Psoas muscle (tissue), 8 donors: ENCODE data around the gene LSM14A. TPM values are rescaled to one million over a fixed set of nuclear protein-coding genes. Genes with fewer than 3 reads are reported as not detected.
"Not testable (repeated sequence)": the region's sequence is repeated elsewhere in the genome, so short reads cannot be mapped to it uniquely, and the experiment has no call there.

Experiments
- ATAC-seq, 4 donors: fragments of 200-7000 bp; cut with Tn5 transposase; one replicate each; pipeline ENCODE4 v1.9.1; 2020; ENCODE audit warnings: moderate library complexity in 3 of 4, mild to moderate bottlenecking in 2 of 4
- DNase-seq, 2 donors: peaks; one replicate each; pipeline ENCODE4 v3.0.0-alpha.2; 2020
- H3K27ac ChIP-seq: fragments of 200-600 bp; one replicate; pipeline ENCODE4 v1.8.0; 2022
- H3K27me3 ChIP-seq, 3 donors: fragments of 200-600 bp in 1 of 3; one replicate each; pipeline versions ENCODE4 v1.6.1 to v1.8.0; 2013 to 2022; ENCODE audit warnings: low read length in 2 of 3, mild to moderate bottlenecking in 2 of 3, moderate library complexity in 1 of 3; ENCODE audit not compliant: insufficient read depth in 3 of 3
- H3K36me3 ChIP-seq, 2 donors: fragments of 200-600 bp in 1 of 2; one replicate each; pipeline versions ENCODE4 v1.6.1 to v1.8.0; 2013 to 2022; ENCODE audit warnings: low read depth in 1 of 2, mild to moderate bottlenecking in 1 of 2, moderate library complexity in 1 of 2; ENCODE audit not compliant: insufficient read depth in 1 of 2
- H3K4me1 ChIP-seq: fragments of 200-600 bp; one replicate; pipeline ENCODE4 v1.8.0; 2022
- H3K4me3 ChIP-seq: fragments of 200-600 bp; one replicate; pipeline ENCODE4 v1.8.0; 2022; ENCODE audit warnings: mild to moderate bottlenecking
- H3K9me3 ChIP-seq: fragments of 200-600 bp; one replicate; pipeline ENCODE4 v1.8.0; 2022
- CTCF ChIP-seq: fragments of 200-600 bp; IDR thresholded peaks from one replicate; pipeline ENCODE4 v1.8.0; 2022; ENCODE audit warnings: antibody characterized with exemption
- WGBS, 3 donors: extraction: QIAGEN DNeasy Blood & Tissue Kit; methylation state at CpG; one replicate each; pipeline versions ENCODE4 v1.1.6 to v1.1.7; 2013; 5-methylcytosine and 5-hydroxymethylcytosine counted together
- intact Hi-C, 2 donors: fragments of 100-400 bp; cut with DNase I; formaldehyde crosslinking; loops; one replicate each; pipeline versions ENCODE4 v1.11.0 to v1.14.2; 2022
- polyA plus RNA-seq, 3 donors: library from polyadenylated mRNA; stranded (reverse); fragments of 200-250 nt; gene quantifications; one replicate each; pipeline ENCODE4 v1.2.3, GENCODE V29; 2013
- total RNA-seq, 4 donors: library from RNA; stranded (reverse); fragmentation: NEBNext Ultra II Directional in 2 of 4; extraction: Animal tissue kit (Norgen Biotek cat#: 25700) in 2 of 4; gene quantifications; one replicate each; pipeline versions ENCODE4 v1.2.1 to v1.2.4, GENCODE V29; 2021 to 2023
- donor health status: healthy with polysubstance abuse.
- donor health status: DM: no; HTN: no; CAD: no; lungs with moderate emphysema.
- donor health status: Bipolar disorder and iron deficiency.
- donor health status: healthy.
- donor health status: DM: yes; HTN: yes; CAD: no.
- donor health status: DM: no; HTN: no; CAD: no.
- donor health status: DM: no; HTN: no; CAD: no.
- donor health status: DM: yes; HTN: yes; CAD: no.

Gene LSM14A
- total and polyA plus RNA-seq, 7 donors, result 65.0 to 155 (median 87.5) TPM

DNA sequence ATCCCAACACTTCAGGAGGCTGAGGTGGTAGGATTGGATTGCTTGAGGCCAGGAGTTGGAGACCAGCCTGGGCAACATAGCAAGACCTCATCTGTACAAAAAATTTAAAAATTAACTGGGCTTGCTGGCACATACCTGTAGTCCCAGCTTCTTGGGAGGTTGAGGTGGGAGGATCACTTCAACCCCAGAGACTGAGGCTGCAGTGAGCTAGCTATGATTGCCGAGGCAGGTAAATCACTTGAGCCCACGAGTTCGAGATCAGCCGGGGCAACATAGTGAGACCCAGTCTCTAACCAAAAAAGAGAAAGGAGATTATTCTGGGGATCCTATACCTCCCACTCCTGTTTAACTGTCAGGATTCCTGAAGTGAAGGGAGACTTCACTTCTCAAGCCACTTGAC lies 65.6 kb downstream of the LSM14A start:
- TF ChIP-seq CTCF, result no peak
- DNase-seq (no peak), ATAC-seq (no peak)
- Histone ChIP-seq H3K4me3 (no peak overlapping the region), H3K9me3 (no peaks in the 10 kb centered on the region), H3K27me3 (no peaks in the 10 kb centered on the region), H3K27ac (no peak overlapping the region), H3K36me3 (no peaks in the 10 kb centered on the region), H3K4me1 (peaks cover under 1% of the 10 kb centered on the region)
- 95 to 100% (median 97%) methylated on average over 4 of the region's 4 CpGs for WGBS, 3 donors
- intact Hi-C loops, result no loop called here

GRCh38 chr19:34241513-34242337 lies 69.4 kb downstream of the LSM14A start:
- 66 to 74% (median 67%) methylated on average over 13 of the region's 13 CpGs for WGBS, 3 donors
- peak in 1 of 2 donors; percentile 57 for DNase-seq

DNA sequence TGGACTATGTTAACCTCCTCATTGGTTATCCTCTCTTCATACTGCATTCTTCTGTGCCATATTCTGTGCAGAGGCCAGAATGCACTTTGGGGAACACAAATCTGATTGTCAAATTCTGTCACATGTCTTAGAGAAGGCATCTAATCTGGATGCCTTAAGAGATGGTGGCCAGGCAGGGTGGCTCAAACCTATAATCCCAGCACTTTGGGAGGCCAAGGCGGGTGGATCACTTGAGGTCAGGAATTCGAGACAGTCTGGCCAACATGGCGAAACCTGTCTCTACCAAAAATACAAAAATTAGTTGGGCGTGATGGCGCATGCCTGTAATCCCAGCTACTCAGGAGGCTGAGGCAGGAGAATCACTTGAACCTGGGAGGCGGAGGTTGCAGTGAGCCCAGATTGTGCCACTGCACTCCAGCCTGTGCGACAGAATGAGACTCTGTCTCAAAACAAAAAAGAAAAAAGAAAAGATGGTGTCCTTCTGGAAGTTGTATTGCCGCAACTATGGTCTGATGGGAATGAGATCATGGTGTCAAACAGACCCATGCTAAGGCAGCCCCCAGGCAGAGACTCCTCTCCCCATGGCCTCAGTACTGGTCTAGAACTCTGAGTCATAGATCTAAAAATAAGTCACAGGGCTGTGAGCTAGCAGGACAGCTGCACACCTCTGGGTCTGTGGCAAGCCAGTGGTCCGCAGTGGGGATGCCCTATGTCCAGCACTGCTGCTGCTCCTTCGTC lies 71.0 kb downstream of the LSM14A start:
- not testable (repeated sequence) for H3K27me3 ChIP-seq, H3K27ac ChIP-seq, H3K9me3 ChIP-seq, H3K4me3 ChIP-seq, H3K4me1 ChIP-seq, H3K36me3 ChIP-seq
- intact Hi-C loops, result loop anchor here in 1 of 2 donors (5.0 kb wide), 1 partner anchor 89 kb away; no protein-coding TSS in a partner anchor
- peak; percentile 25 to 74 for DNase-seq
- peak; percentile 96 to 97 (median 96) for ATAC-seq
- WGBS, 3 donors, result 83 to 92% (median 84%) methylated on average over 10 of the region's 10 CpGs

More at GRCh38 chr19:34241513-34242337, 69.4 kb downstream of the LSM14A start:
- no peaks in the 10 kb centered on the region for H3K9me3 ChIP-seq
- intact Hi-C loops, result loop anchor here in 1 of 2 donors (5.0 kb wide), 1 partner anchor 91 kb away; no protein-coding TSS in a partner anchor
- H3K36me3 ChIP-seq, result no peaks in the 10 kb centered on the region
- H3K27ac ChIP-seq, result no peak overlapping the region
- no peaks in the 10 kb centered on the region for H3K27me3 ChIP-seq
- ATAC-seq, result peak; percentile 36 to 58 (median 50)
- TF ChIP-seq CTCF, result peak; percentile 12
- H3K4me3 ChIP-seq, result no peak overlapping the region
- peaks cover 9% of the 10 kb centered on the region for H3K4me1 ChIP-seq

DNA sequence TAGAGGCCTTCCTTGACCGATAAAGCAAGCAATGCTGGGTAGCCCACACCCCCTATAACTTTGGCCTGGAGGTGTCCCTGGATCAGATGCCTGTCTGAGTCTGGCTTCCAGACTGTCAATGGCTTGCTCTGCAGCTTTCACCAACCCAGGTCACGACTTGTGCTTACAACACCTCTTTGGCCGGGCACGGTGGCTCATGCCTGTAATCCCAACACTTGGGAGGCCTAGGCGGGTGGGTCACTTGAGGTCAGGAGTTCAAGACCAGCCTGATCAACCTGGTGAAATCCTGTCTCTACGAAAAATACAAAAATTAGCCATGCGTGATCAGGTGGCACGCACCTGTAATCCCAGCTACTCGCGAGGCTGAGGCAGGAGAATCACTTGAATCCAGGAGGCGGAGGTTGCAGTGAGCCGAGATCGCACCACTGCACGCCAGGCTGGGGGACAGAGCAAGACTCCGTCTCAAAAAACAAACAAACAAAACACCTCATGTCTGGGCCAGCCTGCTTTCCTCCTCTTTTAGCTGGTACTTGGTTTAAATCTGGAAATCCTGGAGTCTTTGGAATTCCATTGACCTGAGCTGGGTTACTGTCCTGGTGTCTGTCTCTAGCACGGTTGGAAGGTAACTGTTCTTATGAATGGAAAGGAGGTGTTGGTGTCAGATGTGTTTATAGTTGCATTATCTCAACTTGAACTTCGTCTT lies 71.7 kb downstream of the LSM14A start:
- WGBS, 3 donors, result 71 to 77% (median 72%) methylated on average over 17 of the region's 17 CpGs
- H3K4me1 ChIP-seq, result peaks cover 9% of the 10 kb centered on the region
- peak in 3 of 4 donors; percentile 48 to 66 (median 57) for ATAC-seq
- H3K27me3 ChIP-seq, result no peaks in the 10 kb centered on the region
- no peak for TF ChIP-seq CTCF
- no peak overlapping the region for H3K27ac ChIP-seq
- H3K9me3 ChIP-seq, result no peaks in the 10 kb centered on the region
- H3K36me3 ChIP-seq, result no peaks in the 10 kb centered on the region
- no peak for DNase-seq
- intact Hi-C loops, result loop anchor here in 1 of 2 donors (5.0 kb wide), 1 partner anchor 88 kb away; no protein-coding TSS in a partner anchor
- no peak overlapping the region for H3K4me3 ChIP-seq
